ENCODE measurements around the gene ETV3.

The ETV3 gene

GRCh38 chr1:157177733-157178394 lies 39.7 kb upstream of the ETV3 start:
- H3K4me3 ChIP-seq (ENCODE audit: insufficient read depth, low read length, poor library complexity, severe bottlenecking): no peak overlapping the region
- no peaks in the 10 kb centered on the region for H3K9me3 ChIP-seq (ENCODE audit: insufficient read depth, low read length)
- no peak overlapping the region for H3K4me2 ChIP-seq (ENCODE audit: low read depth, low read length, poor library complexity, severe bottlenecking)
- H4K20me1 ChIP-seq (ENCODE audit: low read depth, low read length): no peaks in the 10 kb centered on the region
- no peak overlapping the region for H3K9ac ChIP-seq (ENCODE audit: low read length)
- no peaks in the 10 kb centered on the region for H3K36me3 ChIP-seq (ENCODE audit: low read length)
- TF ChIP-seq CTCF (IDR thresholded peaks at IDR 0.05; ENCODE audit: insufficient read depth, low read length, poor library complexity, severe bottlenecking) (no peak), EZH2phosphoT487 (conservative IDR thresholded peaks at IDR 0.05; ENCODE audit: low read length) (no peak)
- no peaks in the 10 kb centered on the region for H3F3A ChIP-seq (ENCODE audit: insufficient read depth)
- no peaks in the 10 kb centered on the region for H3K79me2 ChIP-seq (ENCODE audit: insufficient read depth, low read length)
- H3K27ac ChIP-seq (ENCODE audit: low read depth, low read length): no peak overlapping the region
- no peaks in the 10 kb centered on the region for H3K9me2 ChIP-seq (replicated peaks; ENCODE audit: insufficient read depth, low read length)
- H3K27me3 ChIP-seq (ENCODE audit: low read length): no peaks in the 10 kb centered on the region
- no peak overlapping the region for H2AFZ ChIP-seq (ENCODE audit: low read depth, low read length, severe bottlenecking)

- Histone ChIP-seq H3K4me3 (ENCODE audit: insufficient read depth, low read length, poor library complexity, severe bottlenecking) (no peak overlapping the region), H3K79me2 (ENCODE audit: insufficient read depth, low read length) (no peaks in the 10 kb centered on the region), H3F3A (ENCODE audit: insufficient read depth) (no peaks in the 10 kb centered on the region), H3K27me3 (ENCODE audit: low read length) (no peaks in the 10 kb centered on the region), H3K9me2 (replicated peaks; ENCODE audit: insufficient read depth, low read length) (no peaks in the 10 kb centered on the region), H3K4me2 (ENCODE audit: low read depth, low read length, poor library complexity, severe bottlenecking) (no peak overlapping the region), H3K9me3 (ENCODE audit: insufficient read depth, low read length) (no peaks in the 10 kb centered on the region), H3K36me3 (ENCODE audit: low read length) (no peaks in the 10 kb centered on the region), H3K9ac (ENCODE audit: low read length) (no peak overlapping the region), H4K20me1 (ENCODE audit: low read depth, low read length) (no peaks in the 10 kb centered on the region), H3K27ac (ENCODE audit: low read depth, low read length) (no peak overlapping the region), H2AFZ (ENCODE audit: low read depth, low read length, severe bottlenecking) (no peak overlapping the region)
- TF ChIP-seq CTCF (IDR thresholded peaks at IDR 0.05; ENCODE audit: insufficient read depth, low read length, poor library complexity, severe bottlenecking) (no peak), EZH2phosphoT487 (conservative IDR thresholded peaks at IDR 0.05; ENCODE audit: low read length) (no peak)
These were observed 38.5 kb upstream of the ETV3 start for GRCh38 chr1:157176591-157177121.

GRCh38 chr1:157176016-157176415 lies 37.8 kb upstream of the ETV3 start:
- Histone ChIP-seq H3K27me3 (ENCODE audit: low read length) (no peaks in the 10 kb centered on the region), H3K9me2 (replicated peaks; ENCODE audit: insufficient read depth, low read length) (no peaks in the 10 kb centered on the region), H3F3A (ENCODE audit: insufficient read depth) (no peaks in the 10 kb centered on the region), H3K36me3 (ENCODE audit: low read length) (no peaks in the 10 kb centered on the region), H3K79me2 (ENCODE audit: insufficient read depth, low read length) (no peaks in the 10 kb centered on the region), H4K20me1 (ENCODE audit: low read depth, low read length) (no peaks in the 10 kb centered on the region), H3K4me2 (ENCODE audit: low read depth, low read length, poor library complexity, severe bottlenecking) (no peak overlapping the region), H3K4me3 (ENCODE audit: insufficient read depth, low read length, poor library complexity, severe bottlenecking) (no peak overlapping the region), H3K9me3 (ENCODE audit: insufficient read depth, low read length) (no peaks in the 10 kb centered on the region), H2AFZ (ENCODE audit: low read depth, low read length, severe bottlenecking) (no peak overlapping the region), H3K9ac (ENCODE audit: low read length) (no peak overlapping the region), H3K27ac (ENCODE audit: low read depth, low read length) (no peak overlapping the region)
- TF ChIP-seq EZH2phosphoT487 (conservative IDR thresholded peaks at IDR 0.05; ENCODE audit: low read length) (no peak), CTCF (IDR thresholded peaks at IDR 0.05; ENCODE audit: insufficient read depth, low read length, poor library complexity, severe bottlenecking) (no peak)
